ENCODE data around the gene MEGF6. TPM values are rescaled to one million over a fixed set of nuclear protein-coding genes. Genes with fewer than 3 reads are reported as not detected.
A peak's percentile ranks its signal among the peaks of the same experiment; 100 is the strongest.

Gene MEGF6
- total RNA-seq, 3 donors from 2014 or later, result 19.3 to 32.1 (median 24.2) TPM

- Histone ChIP-seq H3K27ac (no peak overlapping the region), H3K4me1 (peaks cover 6 to 7% of the 10 kb centered on the region in 2 donors), H3K27me3 (peaks cover 22 to 52% of the 10 kb centered on the region in 2 donors), H3K4me3 (peak overlapping the region in 2 of 3 donors; percentile 51 to 96), H3K9me3 (no peaks in the 10 kb centered on the region), H3K36me3 (no peaks in the 10 kb centered on the region)
- no peak for DNase-seq (ENCODE audit: low spot score in 2 of 2)
- intact Hi-C loops (cut with DNase I; ENCODE audit: low total_unique reads), result no loop called here
- TF ChIP-seq POLR2A (IDR thresholded peaks at IDR 0.05) (no peak), POLR2AphosphoS5 (IDR thresholded peaks at IDR 0.05) (no peak), CTCF (IDR thresholded peaks at IDR 0.05) (no peak)
Measured at GRCh38 chr1:3652548-3653285, 41.4 kb upstream of the MEGF6 start.

- TF ChIP-seq POLR2AphosphoS5 (IDR thresholded peaks at IDR 0.05), result no peak
- TF ChIP-seq CTCF (IDR thresholded peaks at IDR 0.05), result no peak
- TF ChIP-seq POLR2A (IDR thresholded peaks at IDR 0.05), result no peak
- no peak within 1 kb of the TSS for H3K27ac ChIP-seq
- DNase-seq (ENCODE audit: low spot score in 2 of 2), result no peak
- H3K9me3 ChIP-seq, result no peaks in the 10 kb centered on the region
- H3K27me3 ChIP-seq, result peaks cover 22 to 45% of the 10 kb centered on the region in 2 donors
- peak within 1 kb of the TSS; percentile 8 to 96 (median 51) for H3K4me3 ChIP-seq
- no peaks in the 10 kb centered on the region for H3K36me3 ChIP-seq
- H3K4me1 ChIP-seq, result peaks cover 6 to 7% of the 10 kb centered on the region in 2 donors
- intact Hi-C loops (cut with DNase I; ENCODE audit: low total_unique reads), result no loop called here
Measured at GRCh38 chr1:3651930-3652547, 40.7 kb upstream of the MEGF6 start, which contains the start of gene TP73. Gene TP73, plus strand, starts transcription at chr1:3652516. Its CDS starts 29,850 bp downstream, at chr1:3682366.

GRCh38 chr1:3651026-3651929 lies 40.0 kb upstream of the MEGF6 start:
- Histone ChIP-seq H3K27me3 (peaks cover 22 to 45% of the 10 kb centered on the region in 2 donors), H3K4me3 (peak overlapping the region in 2 of 3 donors; percentile 51 to 96), H3K36me3 (no peaks in the 10 kb centered on the region), H3K27ac (no peak overlapping the region), H3K9me3 (no peaks in the 10 kb centered on the region), H3K4me1 (peaks cover 6 to 7% of the 10 kb centered on the region in 2 donors)
- no peak for DNase-seq (ENCODE audit: low spot score in 2 of 2)
- no peak for TF ChIP-seq CTCF (IDR thresholded peaks at IDR 0.05)
- TF ChIP-seq POLR2A (IDR thresholded peaks at IDR 0.05), result no peak
- no peak for TF ChIP-seq POLR2AphosphoS5 (IDR thresholded peaks at IDR 0.05)
- intact Hi-C loops (cut with DNase I; ENCODE audit: low total_unique reads), result no loop called here

GRCh38 chr1:3650248-3651025 lies 39.1 kb upstream of the MEGF6 start:
- H3K27me3 ChIP-seq, result peaks cover 22 to 45% of the 10 kb centered on the region in 2 donors
- intact Hi-C loops (cut with DNase I; ENCODE audit: low total_unique reads), result no loop called here

More at GRCh38 chr1:3650248-3651025, 39.1 kb upstream of the MEGF6 start:
- no peak for DNase-seq (ENCODE audit: low spot score in 2 of 2)
- Histone ChIP-seq H3K4me3 (peak overlapping the region; percentile 81 to 96 (median 88)), H3K27ac (no peak overlapping the region), H3K4me1 (peaks cover 6 to 7% of the 10 kb centered on the region in 2 donors), H3K36me3 (no peaks in the 10 kb centered on the region), H3K9me3 (no peaks in the 10 kb centered on the region)
- no peak for TF ChIP-seq POLR2A (IDR thresholded peaks at IDR 0.05)
- peak in 1 of 3 donors; percentile 25 for TF ChIP-seq POLR2AphosphoS5 (IDR thresholded peaks at IDR 0.05)
- TF ChIP-seq CTCF (IDR thresholded peaks at IDR 0.05), result no peak
